ENCODE results near the gene SYPL1.
A peak's percentile ranks its signal among the peaks of the same experiment; 100 is the strongest.

The SYPL1 gene

GRCh38 chr7:106065575-106066500, 46.3 kb downstream of the SYPL1 start:
- no peak for DNase-seq (ENCODE audit: low spot score)

GRCh38 chr7:106064771-106065574, 47.1 kb downstream of the SYPL1 start:
- no peak for DNase-seq (ENCODE audit: low spot score)

DNA sequence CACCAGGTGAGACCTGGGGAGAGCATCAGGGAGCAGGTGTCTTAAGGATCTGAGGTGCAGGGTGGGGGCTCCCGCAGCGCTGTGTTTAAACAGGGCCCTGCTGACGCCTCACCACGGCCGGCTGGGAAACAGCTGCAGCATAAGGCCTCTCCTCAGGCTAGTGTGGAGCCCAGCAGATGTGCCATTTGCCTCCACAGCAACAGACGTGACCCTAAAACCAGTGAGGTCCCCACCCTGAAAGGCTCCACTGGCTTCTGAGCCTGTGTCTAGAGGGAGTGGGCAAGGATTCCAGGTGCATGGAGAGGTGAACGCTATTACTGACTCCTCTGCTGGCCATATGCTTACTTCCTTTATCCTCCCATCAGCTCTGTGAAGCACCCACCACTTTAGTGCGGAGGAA, 47.8 kb downstream of the SYPL1 start:
- DNase-seq (ENCODE audit: low spot score) = peak; percentile 86

DNA sequence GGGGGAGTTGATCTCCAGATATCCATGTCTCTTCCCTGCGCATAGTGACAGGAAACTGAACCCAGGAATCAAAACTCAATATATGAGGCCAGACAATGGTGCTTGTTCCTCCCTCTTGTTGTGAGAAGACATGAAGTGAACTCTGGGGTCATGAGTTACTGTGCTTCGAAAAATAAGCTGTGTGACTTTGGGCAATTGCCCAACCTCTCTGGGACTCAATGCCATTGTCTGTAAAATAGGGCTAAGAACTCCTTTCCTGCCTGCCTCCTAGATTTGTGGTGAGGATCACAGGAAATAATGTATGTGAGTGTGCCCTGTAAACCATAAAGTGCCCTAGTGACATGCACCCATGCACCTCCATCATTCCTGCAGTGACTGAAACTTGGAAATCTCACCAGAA, 48.4 kb downstream of the SYPL1 start:
- DNase-seq (ENCODE audit: low spot score) = no peak

GRCh38 chr7:106063024-106063423, 49.1 kb downstream of the SYPL1 start:
- DNase-seq (ENCODE audit: low spot score) = no peak

DNA sequence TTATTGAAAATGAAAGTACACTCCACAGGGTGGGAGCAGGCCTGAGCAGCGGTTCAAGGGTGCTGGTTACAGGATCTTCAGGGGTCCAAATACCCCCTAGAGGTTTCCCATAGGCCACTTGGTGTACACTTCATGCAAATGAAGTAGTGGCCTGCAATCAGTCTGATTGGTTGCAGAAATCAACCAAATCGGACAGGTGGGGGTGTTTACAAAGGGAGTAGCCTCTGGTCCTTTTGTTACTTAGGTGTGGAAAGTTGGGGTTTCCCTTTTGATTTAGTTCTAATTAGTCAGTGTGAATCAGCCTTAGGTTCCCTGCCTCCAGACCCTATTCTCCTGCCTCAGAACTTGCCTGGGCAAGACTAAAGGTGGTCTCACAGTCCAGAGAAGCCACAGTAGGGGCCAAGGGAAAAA, 49.6 kb downstream of the SYPL1 start:
- peak; percentile 44 for DNase-seq (ENCODE audit: low spot score)

DNA sequence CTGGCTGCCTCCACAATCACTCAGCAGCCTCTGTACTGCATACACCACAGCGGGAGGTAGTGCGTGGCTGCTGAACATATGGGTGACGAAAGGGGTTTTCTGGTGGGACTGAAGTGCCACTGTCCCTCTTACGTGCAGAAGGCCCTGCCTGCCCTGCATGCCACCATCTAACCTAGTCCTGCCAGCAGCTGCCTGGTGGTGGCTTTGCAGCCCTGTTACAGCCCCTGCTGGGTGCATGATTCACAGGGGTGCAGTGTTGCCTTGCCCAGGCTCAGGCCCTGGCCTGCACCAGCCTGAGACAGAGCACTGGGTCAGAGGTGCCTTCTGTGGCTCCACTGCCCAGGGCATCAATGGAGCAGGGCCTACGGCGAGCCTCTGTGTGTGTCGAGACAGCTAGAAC, 50.1 kb downstream of the SYPL1 start:
- DNase-seq (ENCODE audit: low spot score) = no peak

DNA sequence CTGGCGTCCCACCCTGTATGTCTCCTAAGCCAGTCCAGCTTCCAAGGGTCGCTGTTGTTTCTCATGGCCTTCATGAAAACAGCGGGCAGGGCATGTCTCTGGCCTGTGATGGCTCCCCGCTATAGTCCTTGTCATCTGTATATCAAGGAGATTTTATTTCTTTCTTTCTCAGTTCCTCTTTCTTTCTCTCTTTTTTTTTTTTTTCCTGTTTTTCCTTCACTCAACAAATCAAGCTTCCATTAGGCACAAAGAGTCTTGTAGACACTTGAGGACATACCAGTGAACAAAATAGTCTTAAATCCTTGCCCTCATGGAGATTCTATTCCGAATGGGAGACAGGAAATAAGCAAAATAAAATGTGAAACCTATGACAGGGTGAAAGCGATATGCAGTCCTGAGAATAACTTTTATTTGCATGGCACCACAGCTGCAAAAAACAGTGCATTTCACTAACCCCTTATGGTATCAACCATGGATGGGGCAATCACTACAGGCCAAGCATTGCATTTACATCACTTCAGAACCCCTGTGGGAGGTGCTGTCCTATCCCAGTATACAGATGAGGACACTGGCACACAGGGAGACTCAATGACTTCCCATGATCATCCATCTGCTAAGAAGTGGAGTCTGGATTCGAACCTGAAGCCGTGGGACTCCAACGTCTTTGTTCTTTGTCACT, 50.7 kb downstream of the SYPL1 start:
- DNase-seq (ENCODE audit: low spot score) = peak; percentile 90

- no peak for DNase-seq (ENCODE audit: low spot score)
These were observed 51.7 kb downstream of the SYPL1 start for GRCh38 chr7:106060394-106060920.

- no peak for DNase-seq (ENCODE audit: low spot score)
These were observed 52.6 kb downstream of the SYPL1 start for GRCh38 chr7:106059556-106059955.

DNA sequence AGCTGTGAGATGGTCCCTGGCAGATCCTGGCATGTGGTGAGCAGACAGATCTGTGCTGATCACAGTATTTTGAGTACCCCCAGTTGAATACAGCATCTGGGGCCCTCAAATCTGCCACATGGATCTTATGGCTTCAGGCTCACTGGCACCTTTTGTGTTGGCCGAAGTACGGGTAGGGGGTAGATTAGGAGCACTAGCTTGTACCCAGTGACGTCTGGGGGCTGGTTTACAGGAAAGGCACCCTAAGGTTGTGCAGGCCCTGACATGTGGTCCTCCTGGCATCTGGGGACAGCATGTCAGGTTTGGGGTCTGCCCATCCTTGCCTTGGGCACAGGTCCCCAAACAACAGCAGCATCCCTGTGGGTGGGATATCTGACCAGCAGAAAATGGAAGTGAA, 53.2 kb downstream of the SYPL1 start:
- no peak for DNase-seq (ENCODE audit: low spot score)

- peak; percentile 99 for DNase-seq (ENCODE audit: low spot score)
These were observed 53.9 kb downstream of the SYPL1 start for GRCh38 chr7:106057962-106058927.

DNA sequence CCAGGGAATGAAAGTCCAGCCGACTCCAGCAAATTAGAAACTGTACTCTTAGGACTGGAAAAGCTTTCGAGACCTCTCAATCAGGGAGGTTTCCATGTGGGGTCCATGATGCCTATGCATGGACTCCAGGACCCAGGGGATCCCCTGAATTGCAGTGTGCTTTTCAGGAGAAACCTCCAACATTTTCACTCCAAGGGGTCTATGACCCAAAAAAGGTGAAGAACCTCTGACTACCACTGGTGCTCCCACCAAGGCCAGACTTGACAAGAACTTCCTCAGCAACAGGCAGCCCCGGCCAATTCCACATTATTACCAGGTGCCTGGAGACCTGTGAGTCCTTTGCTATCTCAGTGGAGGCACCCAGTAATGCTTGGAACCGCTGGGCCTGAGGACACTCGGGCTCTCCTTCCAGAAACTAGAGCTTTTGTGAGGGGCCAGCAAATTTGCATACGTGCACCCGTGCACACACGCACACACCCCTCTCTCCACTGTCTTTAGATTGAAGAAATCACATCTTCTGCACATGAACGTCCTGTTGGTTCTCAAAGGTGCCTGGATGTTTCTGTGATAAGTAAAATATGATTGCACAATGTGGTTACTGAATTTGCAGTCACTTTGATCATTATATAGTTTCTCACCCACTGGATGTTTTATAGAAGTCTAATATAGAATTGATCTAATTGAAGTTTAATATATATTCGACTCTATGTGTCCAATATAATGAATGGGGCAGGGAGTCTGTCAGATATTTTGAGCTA, 54.7 kb downstream of the SYPL1 start:
- DNase-seq (ENCODE audit: low spot score) = peak; percentile 79

DNA sequence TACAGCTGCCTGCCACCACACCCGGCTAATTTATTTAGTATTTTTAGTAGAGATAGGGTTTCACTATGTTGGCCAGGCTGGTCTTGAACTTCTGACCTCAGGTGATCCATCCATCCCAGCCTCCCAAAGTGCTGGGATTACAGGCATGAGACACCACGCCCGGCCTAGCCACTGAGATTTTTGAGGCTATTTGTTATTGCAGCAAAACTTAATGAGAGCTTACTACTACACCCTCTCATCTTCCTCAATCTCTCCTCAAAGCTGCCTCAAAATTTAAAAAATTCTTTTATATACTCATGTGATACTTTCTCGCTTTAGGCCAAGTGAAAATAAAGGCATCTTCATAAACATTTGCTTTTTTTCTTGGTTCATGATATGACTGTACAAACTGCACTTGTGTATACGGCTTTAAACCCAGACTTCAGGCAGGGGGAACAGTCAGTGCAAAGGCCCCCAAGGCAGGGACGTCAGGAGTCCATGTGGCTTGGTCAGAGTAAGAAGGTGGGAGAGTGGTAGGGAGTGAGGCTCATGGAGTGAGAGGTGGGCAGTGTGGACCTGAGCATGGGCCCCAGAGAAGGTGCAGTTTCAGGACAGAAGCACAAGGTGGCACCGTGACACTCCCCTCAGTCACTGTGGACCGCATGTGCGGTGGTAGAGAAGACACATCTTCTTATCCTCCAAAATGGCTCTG, 55.5 kb downstream of the SYPL1 start:
- peak; percentile 95 for DNase-seq (ENCODE audit: low spot score)

DNA sequence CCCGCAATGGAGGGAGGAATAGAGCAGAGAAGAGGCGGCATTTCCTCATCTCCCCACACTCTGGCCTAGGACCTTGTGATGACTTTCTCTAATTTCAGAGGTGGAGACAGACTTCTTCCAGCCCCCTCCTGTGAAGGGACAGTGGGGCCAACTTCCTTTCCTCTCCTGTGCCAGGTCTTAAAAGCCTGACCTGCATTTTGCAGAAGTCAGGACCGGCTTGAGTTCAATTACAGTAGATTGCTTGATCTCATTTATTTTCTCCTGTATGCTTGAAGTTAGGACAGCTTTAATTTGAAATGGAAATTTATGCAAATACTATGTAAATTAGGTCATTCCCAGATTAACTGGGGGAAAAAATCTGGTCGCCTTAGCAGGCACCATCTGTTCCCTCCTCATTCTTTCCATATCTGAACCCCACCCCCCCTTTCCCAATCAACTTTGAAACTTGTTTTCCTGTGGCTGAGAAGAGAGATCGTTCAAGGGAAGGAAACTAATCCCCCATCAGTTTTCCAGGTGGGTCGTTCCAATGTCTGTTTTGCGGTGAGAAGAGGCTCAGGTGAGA, 57.1 kb downstream of the SYPL1 start:
- no peak for DNase-seq (ENCODE audit: low spot score)

DNA sequence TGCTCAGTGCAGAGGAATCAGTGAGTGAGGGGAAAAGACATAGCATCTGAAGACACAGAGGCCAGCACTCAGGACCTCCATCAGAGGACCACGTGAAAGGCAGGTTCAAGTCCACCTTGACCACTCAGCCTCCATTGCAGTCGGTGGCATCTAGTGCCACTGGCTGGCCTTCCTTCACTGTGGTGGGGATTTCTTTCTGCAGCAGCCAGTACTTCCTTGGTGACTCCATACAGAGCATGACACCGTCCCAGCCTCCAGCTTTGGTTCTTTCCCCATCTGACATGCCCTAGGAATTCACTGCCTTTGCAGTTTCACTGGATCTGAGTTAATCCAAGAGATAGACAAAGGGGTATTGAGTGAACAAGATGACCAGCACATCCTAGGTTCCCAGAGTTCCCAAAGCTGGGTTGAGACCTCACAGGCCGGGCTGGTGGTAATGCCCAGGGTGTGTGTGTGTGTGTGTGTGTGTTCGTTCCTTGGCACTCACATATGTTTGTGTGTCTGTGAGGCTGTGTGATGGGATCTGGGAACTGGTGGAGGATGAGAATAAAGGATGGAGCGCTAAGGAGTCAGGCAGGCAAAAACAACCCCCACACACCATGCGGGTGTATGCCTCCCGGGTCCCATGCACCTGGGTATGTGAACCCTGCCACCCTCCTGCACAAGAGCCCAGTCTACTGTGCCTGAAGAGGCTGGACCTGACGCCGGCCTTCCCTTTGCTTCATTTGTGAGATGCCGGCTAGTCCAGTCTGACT, 57.8 kb downstream of the SYPL1 start:
- DNase-seq (ENCODE audit: low spot score) = no peak

GRCh38 chr7:106053109-106053508, 59.0 kb downstream of the SYPL1 start:
- no peak for DNase-seq (ENCODE audit: low spot score)

DNA sequence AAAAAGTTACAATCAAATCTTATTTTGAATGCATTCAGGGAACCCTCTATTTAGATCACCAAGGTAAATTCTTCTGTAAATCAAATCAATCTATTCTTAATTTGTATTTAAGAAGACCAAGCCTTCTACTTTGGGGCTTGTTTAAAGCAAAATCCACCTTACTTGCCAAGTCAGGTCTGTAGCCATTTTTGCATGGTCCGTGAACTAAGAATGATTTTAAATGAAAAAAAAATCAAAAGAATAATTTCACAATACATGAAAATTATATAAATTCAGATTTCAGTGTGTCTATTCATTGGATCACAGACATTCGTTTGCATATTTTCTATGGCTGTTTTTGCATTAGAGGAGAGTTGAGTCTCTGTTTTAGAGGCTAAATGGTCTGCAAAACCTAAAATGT, 59.4 kb downstream of the SYPL1 start:
- no peak for DNase-seq (ENCODE audit: low spot score)

DNA sequence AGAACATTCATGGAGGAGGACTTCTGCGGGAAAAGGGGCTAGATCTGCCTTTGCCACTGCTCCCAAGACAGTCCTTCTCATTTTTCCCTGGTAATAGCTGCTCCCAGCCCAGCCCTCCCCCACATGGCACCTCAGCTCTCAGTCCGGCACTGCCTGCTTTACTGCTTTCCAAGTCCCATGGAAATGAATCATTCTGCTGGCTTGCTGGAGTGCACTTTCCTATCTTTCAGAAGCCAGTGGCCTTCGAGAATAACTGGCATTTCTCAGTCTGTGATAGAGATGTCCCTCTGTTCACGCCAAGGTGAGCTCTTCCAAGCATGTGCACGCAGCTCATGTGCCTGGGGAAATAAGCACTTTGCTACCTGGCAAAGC, 61.4 kb downstream of the SYPL1 start:
- DNase-seq (ENCODE audit: low spot score) = no peak
